Naive thymus-derived CD4-positive, alpha-beta T cell (primary cell): ENCODE data around the gene COL4A6. TPM values are rescaled to one million over a fixed set of nuclear protein-coding genes. Genes with fewer than 3 reads are reported as not detected.

Experiments used
- ATAC-seq: fragments of 150-1000 bp; cut with Tn5 transposase; 2 replicates; pipeline ENCODE4 v1.10.0; 2021; ENCODE audit warnings: mild to moderate bottlenecking, moderate library complexity
- CTCF ChIA-PET: fragments of 350-600 bp; sonication (Branson Sonifier 250); formaldehyde crosslinking; loops from one replicate; lab custom pipeline; 2021; ENCODE audit warnings: antibody characterized with exemption; lab: Charles Lee
- POLR2A ChIA-PET: fragments of 350-600 bp; sonication (Branson Sonifier 250); formaldehyde crosslinking; loops from one replicate; lab custom pipeline; 2021; ENCODE audit warnings: antibody characterized with exemption, inconsistent platforms; lab: Charles Lee
- DNase-seq, 9 donors: peaks; one replicate each; pipeline versions ENCODE4 v3.0.0 to v3.0.0-alpha.2; 2020 to 2022; ENCODE audit warnings: mixed read lengths in 1 of 9
- H3K27ac ChIP-seq: one replicate; pipeline ENCODE4 v1.7.0; 2013; ENCODE audit warnings: mild to moderate bottlenecking, low read depth, low read length, moderate library complexity
- H3K27me3 ChIP-seq, 2 donors: one replicate each; pipeline ENCODE4 v1.7.0; 2013; ENCODE audit warnings: low read length in 2 of 2, mild to moderate bottlenecking in 2 of 2, moderate library complexity in 2 of 2; ENCODE audit not compliant: control insufficient read depth in 2 of 2, insufficient read depth in 2 of 2
- H3K36me3 ChIP-seq, 3 experiments: 1 replicate in 2 of 3; 2 replicates in 1 of 3; pipeline ENCODE4 v1.7.0; 2013; ENCODE audit warnings: low read length in 3 of 3, mild to moderate bottlenecking in 3 of 3, moderate library complexity in 1 of 3; ENCODE audit not compliant: insufficient read depth in 3 of 3, control insufficient read depth in 2 of 3
- H3K4me1 ChIP-seq, 2 donors: one replicate each; pipeline ENCODE4 v1.7.0; 2013; ENCODE audit warnings: low read length in 2 of 2, mild to moderate bottlenecking in 2 of 2, moderate library complexity in 1 of 2; ENCODE audit not compliant: control insufficient read depth in 2 of 2, insufficient read depth in 2 of 2
- H3K4me3 ChIP-seq: 2 replicates; pipeline ENCODE4 v1.7.0; 2013; ENCODE audit warnings: mild to moderate bottlenecking, low read length
- H3K9me3 ChIP-seq, 3 experiments: 1 replicate in 2 of 3; 2 replicates in 1 of 3; pipeline ENCODE4 v1.7.0; 2013; ENCODE audit warnings: low read length in 3 of 3; ENCODE audit not compliant: control insufficient read depth in 2 of 3
- H3K27ac Mint-ChIP-seq, 9 donors: one replicate each; pipeline ENCODE4 v1.8.0; 2020 to 2022; ENCODE audit warnings: mixed read lengths in 9 of 9, mild to moderate bottlenecking in 8 of 9, moderate library complexity in 5 of 9, inconsistent platforms in 2 of 9
- H3K27me3 Mint-ChIP-seq, 5 donors: one replicate each; pipeline ENCODE4 v1.8.0; 2021 to 2022; ENCODE audit warnings: mixed read lengths in 5 of 5, mild to moderate bottlenecking in 1 of 5
- H3K36me3 Mint-ChIP-seq, 5 donors: one replicate each; pipeline ENCODE4 v1.8.0; 2020 to 2022; ENCODE audit warnings: mixed read lengths in 5 of 5, mild to moderate bottlenecking in 3 of 5, inconsistent platforms in 1 of 5
- H3K4me1 Mint-ChIP-seq, 7 donors: one replicate each; pipeline ENCODE4 v1.8.0; 2020 to 2022; ENCODE audit warnings: mixed read lengths in 7 of 7, mild to moderate bottlenecking in 3 of 7, inconsistent platforms in 1 of 7
- H3K4me3 Mint-ChIP-seq, 10 donors: one replicate each; pipeline ENCODE4 v1.8.0; 2020 to 2022; ENCODE audit warnings: mild to moderate bottlenecking in 10 of 10, mixed read lengths in 10 of 10, moderate library complexity in 6 of 10, inconsistent platforms in 2 of 10
- H3K9me3 Mint-ChIP-seq, 11 donors: one replicate each; pipeline ENCODE4 v1.8.0; 2020 to 2022; ENCODE audit warnings: mixed read lengths in 11 of 11, mild to moderate bottlenecking in 4 of 11, inconsistent platforms in 1 of 11, moderate library complexity in 1 of 11
- intact Hi-C, 2 donors: fragments of 100-400 bp; cut with micrococcal nuclease; formaldehyde crosslinking; loops; one replicate each; pipeline ENCODE4 v1.15.1; 2023
- polyA plus RNA-seq, 2 donors: library from polyadenylated mRNA; unstranded; fragments of 300-500 nt; fragmentation: Illumina TruSeq; gene quantifications; one replicate each; pipeline ENCODE4 v1.2.3, GENCODE V29; 2021
- total RNA-seq, 6 experiments: library from RNA in 5 of 6; stranded (reverse) in 5 of 6; gene quantifications; 1 replicate in 5 of 6; 2 replicates in 1 of 6; pipeline ENCODE4 v1.2.3 and lab custom pipeline; 2021 to 2026

COL4A6 gene
- total and polyA plus RNA-seq, 7 experiments from 2014 or later = not detected

DNA sequence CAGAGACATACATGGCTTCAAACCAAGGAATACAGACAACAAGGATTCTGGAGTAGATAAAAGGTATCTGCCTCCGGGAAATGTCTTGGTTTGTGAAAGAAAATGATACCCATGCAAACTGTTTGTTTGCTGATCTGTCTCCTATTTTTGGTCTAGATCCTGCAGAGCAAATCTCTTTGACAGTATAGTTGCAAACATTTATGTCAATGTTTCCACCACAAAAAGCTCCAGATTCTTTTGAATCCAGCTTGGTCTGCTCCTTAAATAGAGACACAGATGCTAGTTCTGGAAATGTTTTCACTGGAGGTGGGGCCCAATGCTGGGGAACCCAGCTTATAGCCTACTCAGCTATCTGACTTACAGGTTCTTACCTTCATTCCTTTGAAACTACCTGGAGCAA lies 226.9 kb downstream of the COL4A6 start:
- DNase-seq (no peak), ATAC-seq (no peak)
- no peaks in the 10 kb centered on the region for H3K9me3 ChIP-seq
- H3K27ac ChIP-seq = no peak overlapping the region
- Mint-ChIP-seq H3K27me3 (peaks cover 0 to 2% (median 0%) of the 10 kb centered on the region in 5 donors), H3K4me3 (no peak overlapping the region), H3K4me1 (no peaks in the 10 kb centered on the region), H3K9me3 (no peaks in the 10 kb centered on the region), H3K36me3 (no peaks in the 10 kb centered on the region), H3K27ac (no peak overlapping the region)
- intact Hi-C loops = no loop called here
- no peaks in the 10 kb centered on the region for H3K36me3 ChIP-seq
- H3K4me3 ChIP-seq = no peak overlapping the region
- ChIA-PET CTCF (no interaction called here), POLR2A (no interaction called here)
- H3K27me3 ChIP-seq = no peaks in the 10 kb centered on the region
- no peaks in the 10 kb centered on the region for H3K4me1 ChIP-seq

DNA sequence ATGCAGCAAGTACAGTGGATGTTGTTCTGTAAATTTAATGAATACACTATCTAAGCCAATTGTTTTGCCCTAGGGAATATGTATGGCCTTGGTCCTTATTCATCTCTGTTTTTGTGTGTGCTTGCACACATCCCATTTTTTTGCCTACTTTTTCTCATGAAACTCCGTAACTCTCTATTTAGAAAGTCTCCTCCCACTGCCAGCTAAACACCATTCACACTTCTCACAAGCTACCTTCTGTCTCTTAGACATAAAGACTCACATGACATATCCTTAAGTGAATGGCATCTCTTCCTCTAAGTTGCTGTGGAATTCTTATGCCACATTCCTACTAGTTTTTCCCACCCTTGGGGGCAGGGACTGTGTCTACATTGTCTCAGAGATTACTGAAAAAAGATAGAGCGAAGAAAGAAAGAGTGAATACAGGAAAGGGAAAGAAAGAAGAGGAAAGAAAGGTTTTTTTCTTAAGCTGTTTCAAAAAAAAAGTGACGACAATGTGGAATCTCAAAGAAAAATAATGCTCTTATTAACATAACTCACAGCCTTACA lies 229.1 kb downstream of the COL4A6 start:
- Mint-ChIP-seq H3K9me3 (no peaks in the 10 kb centered on the region), H3K4me1 (no peaks in the 10 kb centered on the region), H3K27ac (no peak overlapping the region), H3K27me3 (peaks cover 0 to 11% (median 5%) of the 10 kb centered on the region in 5 donors), H3K36me3 (no peaks in the 10 kb centered on the region), H3K4me3 (no peak overlapping the region)
- POLR2A ChIA-PET = no interaction called here
- no peaks in the 10 kb centered on the region for H3K9me3 ChIP-seq
- no peak for DNase-seq
- ATAC-seq = no peak
- intact Hi-C loops = no loop called here
- no peaks in the 10 kb centered on the region for H3K27me3 ChIP-seq
- CTCF ChIA-PET = no interaction called here
- no peak overlapping the region for H3K27ac ChIP-seq
- H3K4me3 ChIP-seq = no peak overlapping the region
- H3K36me3 ChIP-seq = no peaks in the 10 kb centered on the region
- no peaks in the 10 kb centered on the region for H3K4me1 ChIP-seq

DNA sequence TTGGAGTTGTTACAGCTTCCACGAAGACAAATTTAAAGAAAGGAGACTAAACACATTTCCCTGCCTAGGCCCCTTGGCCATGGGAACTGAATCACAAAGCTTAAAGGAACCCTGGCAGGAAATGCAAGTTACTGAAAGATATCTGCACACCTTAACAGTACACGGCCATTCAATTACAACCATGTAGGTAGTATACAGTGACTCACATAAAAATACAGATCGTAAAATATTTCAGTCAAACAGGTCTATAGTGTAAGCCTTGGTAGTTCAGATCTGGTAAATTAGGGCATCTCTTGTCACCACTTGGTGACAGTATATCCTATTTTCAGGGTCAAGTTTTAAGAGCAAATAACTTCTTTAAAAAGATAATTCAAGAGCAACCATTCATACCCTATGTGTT lies 234.7 kb downstream of the COL4A6 start:
- H3K4me1 Mint-ChIP-seq = no peaks in the 10 kb centered on the region
- H3K36me3 Mint-ChIP-seq = no peaks in the 10 kb centered on the region
- H3K4me3 Mint-ChIP-seq = no peak overlapping the region
- Histone ChIP-seq H3K4me1 (no peaks in the 10 kb centered on the region), H3K4me3 (no peak overlapping the region), H3K27me3 (no peaks in the 10 kb centered on the region), H3K27ac (no peak overlapping the region), H3K36me3 (no peaks in the 10 kb centered on the region), H3K9me3 (no peaks in the 10 kb centered on the region)
- ChIA-PET CTCF (no interaction called here), POLR2A (no interaction called here)
- H3K27me3 Mint-ChIP-seq = peaks cover 0 to 19% (median 13%) of the 10 kb centered on the region in 5 donors
- ATAC-seq (no peak), DNase-seq (no peak)
- H3K9me3 Mint-ChIP-seq = no peaks in the 10 kb centered on the region
- intact Hi-C loops = no loop called here
- no peak overlapping the region for H3K27ac Mint-ChIP-seq

DNA sequence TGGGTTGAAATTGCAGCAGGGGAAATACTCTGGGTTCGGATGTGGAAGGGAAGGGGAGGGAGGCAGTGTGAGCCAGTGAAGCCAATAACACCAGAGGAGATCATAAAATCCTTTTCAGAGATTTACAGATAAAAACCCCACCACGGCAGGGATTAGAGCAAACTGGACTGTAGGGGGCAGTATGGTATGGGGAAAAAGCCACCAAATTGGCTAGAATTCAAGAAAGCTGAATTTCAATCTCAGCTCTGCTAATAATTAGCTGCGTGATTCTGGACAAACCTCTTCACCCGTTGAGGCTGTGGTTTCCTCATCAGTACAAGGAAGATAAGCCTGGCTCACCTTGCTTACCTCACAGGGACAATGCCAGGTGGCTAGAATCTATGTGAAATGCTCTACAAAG lies 238.5 kb downstream of the COL4A6 start:
- DNase-seq (no peak), ATAC-seq (no peak)
- H3K4me3 Mint-ChIP-seq = no peak overlapping the region
- ChIA-PET POLR2A (no interaction called here), CTCF (no interaction called here)
- H3K27me3 Mint-ChIP-seq = peaks cover 0 to 13% (median 8%) of the 10 kb centered on the region in 5 donors
- intact Hi-C loops = no loop called here
- Histone ChIP-seq H3K27me3 (no peaks in the 10 kb centered on the region), H3K27ac (no peak overlapping the region), H3K36me3 (no peaks in the 10 kb centered on the region), H3K4me3 (no peak overlapping the region), H3K4me1 (no peaks in the 10 kb centered on the region), H3K9me3 (no peaks in the 10 kb centered on the region)
- H3K4me1 Mint-ChIP-seq = no peaks in the 10 kb centered on the region
- no peaks in the 10 kb centered on the region for H3K36me3 Mint-ChIP-seq
- H3K27ac Mint-ChIP-seq = no peak overlapping the region
- no peaks in the 10 kb centered on the region for H3K9me3 Mint-ChIP-seq

DNA sequence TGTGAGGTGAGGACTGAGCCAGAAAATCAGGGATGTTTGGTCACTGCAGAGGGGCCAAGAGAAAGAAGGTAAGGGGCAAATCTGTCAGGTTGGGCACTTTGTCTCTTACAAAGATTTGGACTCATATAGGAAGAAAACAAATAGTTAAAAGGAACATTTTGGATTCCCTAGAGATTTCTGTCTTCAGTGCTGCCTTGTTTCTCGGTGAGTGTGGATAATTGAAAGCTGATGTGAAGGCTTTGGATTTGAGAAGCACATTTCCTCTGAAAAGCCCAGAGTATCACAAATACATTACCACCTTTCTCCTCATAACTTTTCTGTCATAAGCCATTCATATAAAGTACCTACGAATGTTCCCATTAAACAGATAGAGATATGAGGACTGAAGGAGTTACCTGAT lies 239.2 kb downstream of the COL4A6 start:
- Histone ChIP-seq H3K36me3 (no peaks in the 10 kb centered on the region), H3K4me3 (no peak overlapping the region), H3K4me1 (no peaks in the 10 kb centered on the region), H3K27me3 (no peaks in the 10 kb centered on the region), H3K9me3 (no peaks in the 10 kb centered on the region), H3K27ac (no peak overlapping the region)
- H3K4me3 Mint-ChIP-seq = no peak overlapping the region
- intact Hi-C loops = no loop called here
- H3K36me3 Mint-ChIP-seq = no peaks in the 10 kb centered on the region
- H3K9me3 Mint-ChIP-seq = no peaks in the 10 kb centered on the region
- DNase-seq (no peak), ATAC-seq (no peak)
- ChIA-PET CTCF (no interaction called here), POLR2A (no interaction called here)
- H3K4me1 Mint-ChIP-seq = no peaks in the 10 kb centered on the region
- peaks cover 0 to 13% (median 7%) of the 10 kb centered on the region in 5 donors for H3K27me3 Mint-ChIP-seq
- H3K27ac Mint-ChIP-seq = no peak overlapping the region

DNA sequence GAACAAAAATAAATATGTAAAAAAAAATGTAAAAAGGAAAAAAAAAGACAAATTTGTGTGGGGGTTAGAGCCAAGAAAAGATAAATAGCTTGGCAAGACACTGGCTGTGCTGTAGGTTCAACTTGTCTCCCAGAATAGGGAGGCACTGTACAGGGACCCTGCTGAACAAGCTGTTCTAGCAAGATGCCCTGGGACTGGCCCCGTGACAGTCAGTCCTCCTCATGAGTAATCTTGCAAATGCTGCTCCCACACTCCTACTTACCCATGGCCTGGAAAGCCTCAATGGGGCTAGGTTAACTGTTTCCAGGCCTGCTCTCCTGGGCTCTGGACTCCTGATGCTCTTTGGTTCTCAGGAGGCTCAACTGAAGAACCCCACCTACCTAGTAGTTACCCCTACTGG lies 239.8 kb downstream of the COL4A6 start:
- ATAC-seq (no peak), DNase-seq (no peak)
- no peaks in the 10 kb centered on the region for H3K27me3 ChIP-seq
- POLR2A ChIA-PET = no interaction called here
- H3K4me1 ChIP-seq = no peaks in the 10 kb centered on the region
- H3K27ac Mint-ChIP-seq = no peak overlapping the region
- H3K9me3 ChIP-seq = no peaks in the 10 kb centered on the region
- H3K36me3 ChIP-seq = no peaks in the 10 kb centered on the region
- H3K4me3 Mint-ChIP-seq = no peak overlapping the region
- H3K27me3 Mint-ChIP-seq = peaks cover 0 to 9% (median 7%) of the 10 kb centered on the region in 5 donors
- no peaks in the 10 kb centered on the region for H3K36me3 Mint-ChIP-seq
- H3K4me1 Mint-ChIP-seq = no peaks in the 10 kb centered on the region
- H3K27ac ChIP-seq = no peak overlapping the region
- intact Hi-C loops = no loop called here
- no peak overlapping the region for H3K4me3 ChIP-seq
- CTCF ChIA-PET = no interaction called here
- no peaks in the 10 kb centered on the region for H3K9me3 Mint-ChIP-seq

DNA sequence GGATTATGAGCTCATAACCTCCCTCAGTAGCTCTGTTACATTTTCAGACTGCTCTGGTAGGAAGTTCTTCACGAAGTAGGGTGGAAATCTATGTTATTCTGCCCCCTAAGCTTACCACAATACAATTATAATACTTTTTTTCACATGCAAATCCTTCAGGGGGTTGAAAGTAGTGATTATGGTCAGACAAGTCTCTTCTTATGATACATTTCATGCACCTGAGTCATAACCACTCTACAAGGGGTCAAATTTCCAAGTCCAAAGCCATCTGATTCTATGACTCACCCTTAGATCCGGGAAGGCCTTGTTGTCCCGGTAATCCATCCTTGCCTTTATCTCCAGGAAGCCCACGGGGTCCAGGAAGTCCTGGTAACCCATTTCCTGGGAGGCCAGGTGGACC lies 251.4 kb downstream of the COL4A6 start:
- H3K4me3 Mint-ChIP-seq = no peak overlapping the region

More for the DNA sequence above, 251.4 kb downstream of the COL4A6 start:
- H3K27ac ChIP-seq = no peak overlapping the region
- ChIA-PET CTCF (no interaction called here), POLR2A (no interaction called here)
- no peaks in the 10 kb centered on the region for H3K36me3 Mint-ChIP-seq
- no peaks in the 10 kb centered on the region for H3K9me3 Mint-ChIP-seq
- intact Hi-C loops = no loop called here
- H3K27me3 Mint-ChIP-seq = no peaks in the 10 kb centered on the region
- no peak for DNase-seq
- no peak for ATAC-seq
- H3K4me1 Mint-ChIP-seq = no peaks in the 10 kb centered on the region
- H3K36me3 ChIP-seq = no peaks in the 10 kb centered on the region
- no peaks in the 10 kb centered on the region for H3K9me3 ChIP-seq
- H3K27ac Mint-ChIP-seq = no peak overlapping the region
- no peak overlapping the region for H3K4me3 ChIP-seq
- no peaks in the 10 kb centered on the region for H3K4me1 ChIP-seq
- H3K27me3 ChIP-seq = no peaks in the 10 kb centered on the region
